HG03095 (cell line): ENCODE measurements around the gene THAP7.

Source experiments
- ATAC-seq: cut with Tn5 transposase; IDR thresholded peaks from one replicate; pipeline ENCODE4 v1.9.1; 2021; ENCODE audit warnings: moderate library complexity; ENCODE audit not compliant: unreplicated experiment

THAP7 gene

GRCh38 chr22:20949698-20950183, 52.2 kb downstream of the THAP7 start:
- no peak for ATAC-seq
